TTC549 (cell line): ENCODE results near the gene GPR141.

Experiments used
- FAIRE-seq: peaks from 2 replicates; lab custom pipeline; 2012; peaks lifted over from hg19 to GRCh38; lab: Jason Lieb, UNC

The GPR141 gene

DNA sequence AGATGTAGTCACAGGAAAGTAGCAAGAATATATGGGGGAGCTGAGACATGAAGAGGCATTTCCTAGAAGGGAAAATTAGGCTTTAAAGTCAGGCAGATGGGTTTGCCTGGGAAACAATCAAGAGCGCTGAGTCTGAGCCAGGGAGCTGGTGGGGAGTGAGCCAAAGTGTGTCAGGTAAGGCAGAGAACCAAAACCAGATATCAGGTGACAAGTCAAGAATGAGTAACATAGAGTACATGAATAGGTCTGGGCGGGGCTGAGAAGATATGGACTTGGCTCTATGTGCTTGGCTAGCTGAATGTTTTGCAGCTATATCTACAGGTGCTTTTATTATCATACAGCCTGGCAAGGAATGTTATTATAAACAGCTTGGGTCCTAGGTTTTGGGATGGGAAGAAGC is 49.3 kb downstream of the GPR141 start:
- FAIRE-seq, result no peak

GRCh38 chr7:37735196-37735595 is 51.6 kb downstream of the GPR141 start:
- FAIRE-seq, result no peak

- no peak for FAIRE-seq
These were observed 54.8 kb downstream of the GPR141 start for GRCh38 chr7:37738321-37738720.

DNA sequence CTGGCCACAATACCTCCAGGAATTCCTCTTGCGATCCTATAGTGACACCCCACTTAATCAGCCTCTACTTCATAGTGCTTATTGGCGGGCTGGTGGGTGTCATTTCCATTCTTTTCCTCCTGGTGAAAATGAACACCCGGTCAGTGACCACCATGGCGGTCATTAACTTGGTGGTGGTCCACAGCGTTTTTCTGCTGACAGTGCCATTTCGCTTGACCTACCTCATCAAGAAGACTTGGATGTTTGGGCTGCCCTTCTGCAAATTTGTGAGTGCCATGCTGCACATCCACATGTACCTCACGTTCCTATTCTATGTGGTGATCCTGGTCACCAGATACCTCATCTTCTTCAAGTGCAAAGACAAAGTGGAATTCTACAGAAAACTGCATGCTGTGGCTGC is 56.8 kb downstream of the GPR141 start:
- FAIRE-seq, result no peak

DNA sequence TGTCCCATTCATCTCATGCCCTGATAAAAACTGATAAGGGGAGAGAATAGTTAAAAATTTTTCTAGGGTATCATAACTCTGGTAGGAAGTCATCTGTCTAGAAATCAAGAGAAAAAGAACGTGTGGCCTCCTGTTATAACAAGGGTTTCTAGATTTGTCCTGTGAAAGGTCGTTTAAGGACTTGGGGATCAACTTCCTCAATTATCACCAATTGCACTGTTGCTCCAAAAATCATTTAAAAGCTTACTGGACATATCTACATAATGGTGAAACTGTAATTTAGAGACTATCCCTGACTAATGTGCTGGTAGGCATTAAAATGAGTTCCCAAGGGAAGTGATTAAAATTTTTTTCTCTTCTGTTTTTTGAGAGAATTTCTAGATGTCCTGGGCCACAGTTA is 58.2 kb downstream of the GPR141 start:
- no peak for FAIRE-seq

GRCh38 chr7:37751096-37751495 is 67.5 kb downstream of the GPR141 start:
- no peak for FAIRE-seq

- no peak for FAIRE-seq
These were observed 70.0 kb downstream of the GPR141 start for GRCh38 chr7:37753398-37754050.

GRCh38 chr7:37756797-37757551 is 73.4 kb downstream of the GPR141 start:
- FAIRE-seq, result no peak

- FAIRE-seq, result no peak
These were observed 74.0 kb downstream of the GPR141 start for GRCh38 chr7:37757563-37757962.

DNA sequence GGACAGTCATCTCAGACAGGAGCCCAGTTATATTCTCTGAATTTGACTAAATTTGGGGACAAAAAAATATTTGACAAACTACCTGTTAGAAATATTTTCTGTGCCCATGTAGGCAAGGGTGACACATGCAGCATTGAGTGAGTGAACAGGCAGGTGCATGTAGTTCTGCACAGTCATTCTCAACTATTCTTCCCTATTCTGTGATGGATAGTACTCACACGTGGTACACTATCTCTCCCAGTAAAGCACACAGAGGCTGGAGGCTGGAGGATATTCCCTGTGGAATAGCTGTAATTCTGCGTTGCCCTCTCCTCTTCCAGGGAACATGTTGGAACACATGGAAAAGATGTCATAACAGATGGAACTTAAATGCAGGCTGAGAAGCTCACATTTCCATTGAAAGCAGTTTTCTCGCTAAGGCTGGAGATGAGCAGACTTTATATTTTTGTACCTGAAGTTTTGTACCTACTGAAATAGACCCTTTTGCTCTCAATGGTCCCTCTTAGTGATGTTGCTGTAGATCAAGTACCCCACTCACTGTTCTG is 75.0 kb downstream of the GPR141 start:
- FAIRE-seq, result no peak

- FAIRE-seq, result no peak
These were observed 76.0 kb downstream of the GPR141 start for GRCh38 chr7:37759526-37759925.

GRCh38 chr7:37765421-37765829 is 81.9 kb downstream of the GPR141 start:
- no peak for FAIRE-seq

- FAIRE-seq, result no peak
These were observed 82.4 kb downstream of the GPR141 start for GRCh38 chr7:37765872-37766525.

DNA sequence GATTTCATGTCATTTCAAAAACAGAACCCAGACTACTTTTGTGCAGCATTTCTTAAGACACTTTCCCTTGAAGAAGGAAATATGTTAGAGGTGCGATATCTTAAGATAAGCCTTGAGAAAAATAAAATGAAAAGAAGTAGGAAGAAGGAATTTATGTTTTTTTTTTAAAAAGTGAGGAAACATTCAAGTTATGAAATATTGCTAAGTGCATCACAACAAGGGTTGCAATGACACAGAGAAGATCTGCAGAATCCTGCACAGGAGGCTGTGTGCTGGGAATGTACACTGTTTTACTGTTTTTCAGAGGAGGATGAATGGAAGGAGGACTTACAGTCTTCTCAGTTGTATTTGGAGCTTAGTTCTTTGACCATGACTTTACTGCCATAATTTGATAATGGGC is 85.0 kb downstream of the GPR141 start:
- FAIRE-seq, result no peak

- FAIRE-seq, result no peak
These were observed 85.7 kb downstream of the GPR141 start for GRCh38 chr7:37769291-37769690.

DNA sequence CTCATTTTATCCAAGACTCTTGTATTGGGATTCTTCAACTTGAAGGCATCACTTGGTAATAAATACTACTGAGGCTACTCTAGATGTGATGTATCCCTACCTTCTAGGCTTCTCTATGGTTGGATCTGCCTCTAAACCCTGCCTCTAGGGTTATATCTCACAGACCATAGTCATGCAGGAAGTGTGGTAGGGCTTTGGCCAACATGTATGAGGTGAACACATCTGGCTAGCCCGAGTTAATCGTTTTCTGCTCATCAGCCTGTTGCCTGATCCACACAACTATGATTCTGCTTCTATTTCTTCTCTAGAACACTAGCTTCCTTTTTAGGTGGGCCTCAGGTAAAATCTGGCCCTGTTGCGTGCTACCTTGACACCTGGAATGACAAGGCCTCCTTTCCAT is 86.2 kb downstream of the GPR141 start:
- FAIRE-seq, result no peak

DNA sequence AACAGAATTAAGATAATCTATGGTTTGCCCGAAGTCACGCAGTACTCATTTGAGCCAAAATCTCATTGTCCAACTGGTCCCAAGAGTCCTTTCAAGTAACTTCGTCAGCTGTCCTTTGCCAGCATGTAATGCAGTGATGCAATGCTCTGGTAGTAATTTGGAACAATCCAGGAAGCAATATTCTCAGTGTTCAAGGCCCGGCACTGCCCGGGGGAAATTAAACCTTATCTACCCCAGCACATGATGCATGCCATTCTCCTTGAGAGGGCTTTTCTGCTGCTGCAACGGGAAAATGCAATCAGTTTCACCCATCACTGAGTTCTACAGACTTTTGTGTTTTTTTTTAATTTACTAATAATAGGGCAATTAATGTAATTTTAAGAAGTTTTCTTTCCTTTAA is 87.3 kb downstream of the GPR141 start:
- no peak for FAIRE-seq

DNA sequence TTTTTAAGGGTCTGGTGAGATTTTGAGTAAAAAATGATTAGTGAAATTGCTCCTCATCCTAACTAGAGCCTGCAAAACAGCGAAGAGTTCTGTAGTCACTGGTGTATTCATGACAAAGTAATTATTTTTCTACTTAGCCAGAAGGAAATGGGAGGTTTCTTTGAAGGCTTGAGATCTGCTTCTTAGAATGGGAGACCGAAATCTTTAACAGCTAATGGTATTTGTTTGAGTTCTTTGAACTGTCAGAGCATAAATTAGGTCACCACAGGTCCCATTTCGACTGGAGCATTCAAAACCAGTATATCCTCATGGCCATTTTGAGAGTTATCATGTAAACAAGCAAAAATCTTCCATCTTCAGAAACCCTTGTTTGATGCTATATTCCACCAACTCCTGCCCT is 87.8 kb downstream of the GPR141 start:
- no peak for FAIRE-seq

DNA sequence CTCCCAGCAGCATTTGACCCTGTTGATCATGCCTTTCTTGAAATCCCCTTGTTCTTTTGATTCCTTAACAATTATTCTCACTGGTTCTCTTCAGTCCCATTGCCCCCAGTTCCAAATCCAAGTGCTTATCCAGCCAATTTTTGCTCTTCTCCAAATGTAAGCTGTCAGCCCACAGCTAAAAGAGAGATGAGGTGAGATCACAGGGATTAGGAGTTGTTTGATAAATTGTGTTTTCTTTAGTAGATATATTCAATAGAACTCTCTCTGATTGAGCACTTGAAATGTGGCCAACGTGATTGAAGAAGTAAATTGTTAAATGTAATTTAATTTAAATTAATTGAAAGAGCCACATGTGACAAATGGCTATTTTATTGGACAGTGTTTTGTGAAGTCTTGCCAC is 88.2 kb downstream of the GPR141 start:
- no peak for FAIRE-seq

DNA sequence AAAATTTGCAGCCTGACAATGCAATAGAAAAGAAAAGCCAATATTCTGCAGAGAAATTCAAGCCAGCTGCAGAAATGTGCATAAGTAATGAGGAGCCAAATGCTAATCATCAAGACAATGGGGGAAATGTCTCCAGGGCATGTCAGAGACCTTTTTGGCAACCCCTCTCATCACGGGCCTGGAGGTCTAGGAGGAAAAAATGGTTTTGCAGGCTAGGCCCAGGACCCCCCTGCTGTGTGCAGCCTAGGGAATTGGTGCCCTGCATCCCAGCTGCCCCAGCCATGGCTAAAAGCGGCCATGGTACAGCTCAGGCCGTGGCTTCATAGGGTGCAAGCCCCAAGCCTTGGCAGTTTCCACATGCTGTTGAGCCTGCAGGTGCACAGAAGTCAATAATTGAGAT is 92.4 kb downstream of the GPR141 start:
- no peak for FAIRE-seq

DNA sequence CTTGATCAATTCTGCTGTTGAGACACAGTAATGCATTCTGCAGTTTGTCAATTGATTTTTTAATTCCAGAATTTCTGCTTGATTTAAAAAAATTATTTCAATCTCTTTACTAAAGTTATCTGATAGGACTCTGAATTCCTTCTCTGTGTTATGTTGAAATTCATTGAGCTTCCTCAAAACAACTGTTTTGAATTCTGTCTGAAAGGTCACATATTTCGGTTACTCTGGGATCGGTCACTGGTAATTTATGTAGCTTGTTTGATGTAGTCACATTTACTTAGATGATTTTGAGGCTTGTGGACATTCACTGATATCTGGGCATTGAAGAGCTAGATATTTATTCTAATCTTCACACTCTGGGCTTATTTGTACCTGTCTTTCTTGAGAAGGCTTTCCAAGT is 97.6 kb downstream of the GPR141 start:
- no peak for FAIRE-seq

DNA sequence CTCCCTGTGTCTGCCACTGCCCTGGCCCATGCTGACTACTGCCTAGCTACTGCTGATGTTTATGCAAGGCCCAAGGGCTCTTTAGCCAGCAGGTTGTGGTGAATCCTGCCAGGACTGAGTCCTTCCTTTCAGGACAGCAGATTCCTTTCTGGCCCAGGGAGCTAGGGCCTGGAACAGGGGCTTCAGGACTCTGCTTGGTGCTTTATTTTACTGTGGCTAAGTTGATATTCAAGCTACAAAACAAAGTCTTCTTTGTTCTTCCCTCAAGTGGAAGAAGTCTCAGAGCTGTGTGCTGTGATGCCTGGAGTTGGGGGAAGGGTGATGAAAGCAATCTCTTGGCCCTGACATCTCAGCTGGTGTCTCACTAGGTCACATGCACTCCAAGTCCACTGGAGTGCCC is 98.6 kb downstream of the GPR141 start:
- no peak for FAIRE-seq

GRCh38 chr7:37784015-37784414 is 100.4 kb downstream of the GPR141 start:
- FAIRE-seq, result no peak
